HepG2 (cell line): Measurements from ENCODE around the gene TAGAP. TPM values are rescaled to one million over a fixed set of nuclear protein-coding genes. Genes with fewer than 3 reads are reported as not detected.

Experiments used
- ATAC-seq: fragments of 200-7000 bp; cut with Tn5 transposase; 3 replicates; pipeline ENCODE4 v1.9.1; 2020; ENCODE audit warnings: mild to moderate bottlenecking, moderate library complexity
- BruUV-seq: library from RNA; stranded (reverse); fragments of 400-500 nt; replicated peaks from 2 replicates; lab custom pipeline; 2021; lab: Mats Ljungman, UMichigan
- CTCF ChIA-PET: fragments of 300-600 bp; formaldehyde crosslinking; extraction: SDS; loops from one replicate; lab custom pipeline; 2021; ENCODE audit warnings: low total read pairs, inconsistent platforms, low intra/inter-chr PET ratio; lab: Yijun Ruan, JAX
- POLR2A ChIA-PET: fragments of 350-600 bp; sonication (Branson Sonifier 250); formaldehyde crosslinking; loops from one replicate; lab custom pipeline; 2020; ENCODE audit warnings: antibody characterized with exemption, inconsistent platforms; lab: Yijun Ruan, JAX
- DNase-seq: peaks from one replicate; pipeline ENCODE4 v3.0.0-alpha.2; 2015; ENCODE audit warnings: low spot score
- FAIRE-seq: peaks from 3 replicates; lab custom pipeline; 2011; peaks lifted over from hg19 to GRCh38; lab: Jason Lieb, UNC
- H2AFZ ChIP-seq: one replicate; pipeline ENCODE4 v1.6.1; 2011; ENCODE audit warnings: low read length, inconsistent platforms
- H3K27ac ChIP-seq: fragments of 300-600 bp; 3 replicates; pipeline ENCODE4 v1.8.0; 2011; ENCODE audit warnings: mixed run types, mild to moderate bottlenecking, mixed read lengths, low read length, inconsistent platforms; ENCODE audit not compliant: insufficient read depth; ENCODE audit errors: extremely low read length
- H3K27me3 ChIP-seq, 2 experiments: fragments of 200-600 bp in 1 of 2; 2 replicates in 1 of 2; 3 replicates in 1 of 2; pipeline versions ENCODE4 v1.6.0 to v1.8.0; 2011; ENCODE audit warnings: low read length in 2 of 2, mild to moderate bottlenecking in 2 of 2, moderate library complexity in 2 of 2, inconsistent platforms in 1 of 2; ENCODE audit not compliant: insufficient read depth in 2 of 2, control insufficient read depth in 1 of 2
- H3K36me3 ChIP-seq, 2 experiments: fragments of 200-600 bp in 1 of 2; replicated peaks in 1 of 2; 2 replicates in 1 of 2; 3 replicates in 1 of 2; pipeline versions ENCODE4 v1.5.1 to v1.8.0; 2011; ENCODE audit warnings: low read length in 2 of 2, inconsistent platforms in 1 of 2; ENCODE audit not compliant: insufficient read depth in 2 of 2, control insufficient read depth in 1 of 2
- H3K4me1 ChIP-seq: 2 replicates; pipeline ENCODE4 v1.5.1; 2012; ENCODE audit warnings: low read length, inconsistent platforms; ENCODE audit not compliant: insufficient read depth
- H3K4me2 ChIP-seq: 2 replicates; pipeline ENCODE4 v1.6.0; 2011; ENCODE audit warnings: low read depth, low read length, inconsistent platforms
- H3K4me3 ChIP-seq, 3 experiments: fragments of 200-600 bp in 1 of 3; sonication (generic), shearing (Covaris generic) in 1 of 3; replicated peaks in 1 of 3; 2 replicates each; pipeline ENCODE4 v1.5.1; 2011 to 2016; ENCODE audit warnings: low read length in 3 of 3, inconsistent platforms in 2 of 3, low read depth in 2 of 3, mild to moderate bottlenecking in 2 of 3, control low read depth in 1 of 3, mixed read lengths in 1 of 3; ENCODE audit not compliant: insufficient read depth in 1 of 3
- H3K79me2 ChIP-seq: one replicate; pipeline ENCODE4 v1.6.1; 2011; ENCODE audit warnings: low read length, inconsistent platforms; ENCODE audit not compliant: insufficient read depth
- H3K9ac ChIP-seq: 2 replicates; pipeline ENCODE4 v1.6.0; 2011; ENCODE audit warnings: mild to moderate bottlenecking, low read depth, low read length, inconsistent platforms; ENCODE audit not compliant: insufficient read depth
- H3K9me3 ChIP-seq: 2 replicates; pipeline ENCODE4 v1.5.1; 2012; ENCODE audit warnings: mild to moderate bottlenecking, low read length
- H4K20me1 ChIP-seq: 2 replicates; pipeline ENCODE4 v1.6.0; 2011; ENCODE audit warnings: inconsistent platforms, mild to moderate bottlenecking, low read length, moderate library complexity; ENCODE audit not compliant: insufficient read depth
- CEBPB ChIP-seq: IDR thresholded peaks from 2 replicates; pipeline ENCODE4 v1.6.1; 2011; ENCODE audit warnings: low read depth, low read length, improper control_type of control experiment, borderline replicate concordance
- GLMP ChIP-seq: sonication (generic); formaldehyde crosslinking; IDR thresholded peaks from 2 replicates; pipeline ENCODE4 v1.9.0; 2021; ENCODE audit warnings: missing genetic modification reagents, mild to moderate bottlenecking, borderline replicate concordance
- HNF1A ChIP-seq, 2 experiments: sonication (generic) in 1 of 2; formaldehyde crosslinking in 1 of 2; IDR thresholded peaks; 2 replicates each; pipeline versions ENCODE4 v1.4.0 to v1.6.1; 2016 to 2020; ENCODE audit warnings: borderline replicate concordance in 1 of 2, low read depth in 1 of 2, mild to moderate bottlenecking in 1 of 2, missing genetic modification reagents in 1 of 2
- NCOA5 ChIP-seq: sonication (generic); formaldehyde crosslinking; IDR thresholded peaks from 2 replicates; pipeline ENCODE4 v1.4.0; 2020; ENCODE audit warnings: missing genetic modification reagents
- RAD51 ChIP-seq: fragments of 450-650 bp; IDR thresholded peaks from 2 replicates; pipeline ENCODE4 v1.6.1; 2016; ENCODE audit warnings: borderline replicate concordance
- RORA ChIP-seq: sonication (generic); formaldehyde crosslinking; IDR thresholded peaks from 2 replicates; pipeline ENCODE4 v1.5.0; 2020; ENCODE audit warnings: mild to moderate bottlenecking, missing genetic modification reagents, moderate library complexity
- SP5 ChIP-seq: IDR thresholded peaks from 2 replicates; pipeline ENCODE4 v1.6.1; 2016; ENCODE audit warnings: low read depth, borderline replicate concordance
- THRA ChIP-seq: sonication (generic); formaldehyde crosslinking; IDR thresholded peaks from 2 replicates; pipeline ENCODE4 v1.4.0; 2020; ENCODE audit warnings: missing genetic modification reagents, borderline replicate concordance
- YEATS2 ChIP-seq: sonication (generic); formaldehyde crosslinking; IDR thresholded peaks from 2 replicates; pipeline ENCODE4 v1.4.0; 2020; ENCODE audit warnings: missing genetic modification reagents, borderline replicate concordance
- ZBTB7B ChIP-seq: sonication (generic); formaldehyde crosslinking; IDR thresholded peaks from 2 replicates; pipeline ENCODE4 v1.4.0; 2020; ENCODE audit warnings: missing genetic modification reagents
- ZNF615 ChIP-seq: sonication (generic); formaldehyde crosslinking; IDR thresholded peaks from 2 replicates; pipeline ENCODE4 v1.5.0; 2020; ENCODE audit warnings: mild to moderate bottlenecking, missing genetic modification reagents, borderline replicate concordance
- ZNF75D ChIP-seq: sonication (generic); formaldehyde crosslinking; IDR thresholded peaks from 2 replicates; pipeline ENCODE4 v1.8.1; 2023; ENCODE audit warnings: missing genetic modification reagents, mild to moderate bottlenecking, borderline replicate concordance
- WGBS: methylation state at CpG from one replicate; pipeline ENCODE4 v1.1.6; 2017; ENCODE audit warnings: low lambda C conversion rate; 5-methylcytosine and 5-hydroxymethylcytosine counted together
- in situ Hi-C: cut with HindIII; loops from 2 replicates; pipeline ENCODE4 v1.10.0; 2017; ENCODE audit warnings: low pct_unique_long_range_greater_than_20kb; ENCODE audit not compliant: extremely low pct_ligation_motif_present
- intact Hi-C: fragments of 100-400 bp; cut with micrococcal nuclease; formaldehyde crosslinking; loops from one replicate; pipeline ENCODE4 v1.10.0; 2022; ENCODE audit not compliant: unreplicated experiment
- polyA plus RNA-seq, 8 experiments: library from polyadenylated mRNA; depleted of rRNA in 3 of 8; stranded (reverse) in 7 of 8; unstranded in 1 of 8; fragments of >200 nt; fragmentation: Illumina TruSeq in 4 of 8; extraction: Trizol in 4 of 8; gene quantifications; 2 replicates each; pipeline versions ENCODE4 v1.2.1 to v1.2.3, GENCODE V29; 2011 to 2016; ENCODE audit warnings: low read depth in 4 of 8, missing spikeins in 1 of 8, mixed read lengths in 1 of 8; ENCODE audit not compliant: insufficient read depth in 1 of 8
- total RNA-seq, 5 experiments: library from RNA; depleted of rRNA; stranded (reverse); fragments of >200 nt; fragmentation: Illumina TruSeq; extraction: Trizol; gene quantifications; 2 replicates each; pipeline ENCODE4 v1.2.3, GENCODE V29; 2016; ENCODE audit warnings: low read depth in 1 of 5
- TF ChIP-seq, protein P1 (sequence below): sonication (generic); formaldehyde crosslinking; IDR thresholded peaks from 2 replicates; pipeline ENCODE4 v1.8.1; 2022; ENCODE audit warnings: mild to moderate bottlenecking, missing genetic modification reagents
- TF ChIP-seq, protein P2 (sequence below): sonication (generic); formaldehyde crosslinking; IDR thresholded peaks from 2 replicates; pipeline ENCODE4 v1.4.0; 2020; ENCODE audit warnings: mild to moderate bottlenecking, missing genetic modification reagents

TAGAP gene
- total and polyA plus RNA-seq, 2 of the 13 experiments (the other 11 are each of a cell fraction or from before 2014, with no cell fraction given): not detected

- CTCF ChIA-PET: no interaction called here
- H3K36me3 ChIP-seq: no peaks in the 10 kb centered on the region
- H2AFZ ChIP-seq: no peak overlapping the region
- H3K9me3 ChIP-seq: no peaks in the 10 kb centered on the region
- TF ChIP-seq THRA (CRISPR knock-in tag) (no peak), YEATS2 (CRISPR knock-in tag) (no peak), SP5 (CRISPR knock-in tag) (no peak), GLMP (no peak), ZBTB7B (CRISPR knock-in tag) (no peak), ZNF615 (CRISPR knock-in tag) (no peak), HNF1A (IDR thresholded peaks at IDR 0.05; ENCODE audit: low read depth) (no peak), HNF1A (CRISPR knock-in tag; IDR thresholded peaks at IDR 0.05; ENCODE audit: borderline replicate concordance) (no peak), CEBPB (no peak), RAD51 (no peak), ZNF75D (no peak), NCOA5 (no peak), RORA (no peak)
- TF ChIP-seq, protein P1, sequence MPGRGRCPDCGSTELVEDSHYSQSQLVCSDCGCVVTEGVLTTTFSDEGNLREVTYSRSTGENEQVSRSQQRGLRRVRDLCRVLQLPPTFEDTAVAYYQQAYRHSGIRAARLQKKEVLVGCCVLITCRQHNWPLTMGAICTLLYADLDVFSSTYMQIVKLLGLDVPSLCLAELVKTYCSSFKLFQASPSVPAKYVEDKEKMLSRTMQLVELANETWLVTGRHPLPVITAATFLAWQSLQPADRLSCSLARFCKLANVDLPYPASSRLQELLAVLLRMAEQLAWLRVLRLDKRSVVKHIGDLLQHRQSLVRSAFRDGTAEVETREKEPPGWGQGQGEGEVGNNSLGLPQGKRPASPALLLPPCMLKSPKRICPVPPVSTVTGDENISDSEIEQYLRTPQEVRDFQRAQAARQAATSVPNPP (CRISPR knock-in tag): no peak
- TF ChIP-seq, protein P2, sequence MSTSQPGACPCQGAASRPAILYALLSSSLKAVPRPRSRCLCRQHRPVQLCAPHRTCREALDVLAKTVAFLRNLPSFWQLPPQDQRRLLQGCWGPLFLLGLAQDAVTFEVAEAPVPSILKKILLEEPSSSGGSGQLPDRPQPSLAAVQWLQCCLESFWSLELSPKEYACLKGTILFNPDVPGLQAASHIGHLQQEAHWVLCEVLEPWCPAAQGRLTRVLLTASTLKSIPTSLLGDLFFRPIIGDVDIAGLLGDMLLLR (CRISPR knock-in tag): no peak
- WGBS: 41% methylated on average over 3 of the region's 3 CpGs
- no peak overlapping the region for H3K27ac ChIP-seq
- DNase-seq (no peak), ATAC-seq (no peak), FAIRE-seq (no peak)
- intact Hi-C loops: no loop called here
- H4K20me1 ChIP-seq: no peaks in the 10 kb centered on the region
- no peak overlapping the region for H3K4me2 ChIP-seq
- POLR2A ChIA-PET: no interaction called here
- no peaks in the 10 kb centered on the region for H3K79me2 ChIP-seq
- H3K4me1 ChIP-seq: no peaks in the 10 kb centered on the region
- no peak overlapping the region for H3K9ac ChIP-seq
- H3K4me3 ChIP-seq: no peak overlapping the region
- peaks cover 5 to 76% of the 10 kb centered on the region in 2 experiments; a peak in 4 of 5 replicates for H3K27me3 ChIP-seq
- in situ Hi-C loops: no loop called here
- no TSS peak for BruUV-seq
Measured at GRCh38 chr6:159062564-159062945, 17.8 kb upstream of the TAGAP start.
